Astrocyte of the spinal cord (primary cell): Measurements from ENCODE around the gene OR10A3.
"Not testable (repeated sequence)": the region's sequence is repeated elsewhere in the genome, so short reads cannot be mapped to it uniquely, and the experiment has no call there.

Experiments
- DNase-seq: peaks from one replicate; pipeline ENCODE4 v3.0.0; 2011; ENCODE audit warnings: low read depth, low spot score
- H3K4me3 ChIP-seq: 2 replicates; pipeline ENCODE4 v1.5.1; 2011; ENCODE audit warnings: low read depth, mild to moderate bottlenecking, low read length, moderate library complexity
- CTCF ChIP-seq: IDR thresholded peaks from 2 replicates; pipeline ENCODE4 v1.5.1; 2012; ENCODE audit warnings: low read depth, mild to moderate bottlenecking, low read length, inconsistent platforms
- in situ Hi-C: cut with HindIII; loops from 2 replicates; pipeline ENCODE4 v1.10.0; 2017; ENCODE audit warnings: low sequenced_read_pairs

The OR10A3 gene

GRCh38 chr11:7941608-7942007, at the start of gene OR10A3:
TSS of gene OR10A3 (minus strand) at chr11:7941708. CDS start at chr11:7939520, 2,188 bp downstream.
- in situ Hi-C loops: no loop called here
- H3K4me3 ChIP-seq: no peak within 1 kb of the TSS
- DNase-seq: no peak
- no peak for TF ChIP-seq CTCF

- peak overlapping the region; percentile 87 for H3K4me3 ChIP-seq
- in situ Hi-C loops, DNase-seq: not testable (repeated sequence)
Observed at GRCh38 chr11:7987560-7987883, 46.0 kb upstream of the OR10A3 start.

DNA sequence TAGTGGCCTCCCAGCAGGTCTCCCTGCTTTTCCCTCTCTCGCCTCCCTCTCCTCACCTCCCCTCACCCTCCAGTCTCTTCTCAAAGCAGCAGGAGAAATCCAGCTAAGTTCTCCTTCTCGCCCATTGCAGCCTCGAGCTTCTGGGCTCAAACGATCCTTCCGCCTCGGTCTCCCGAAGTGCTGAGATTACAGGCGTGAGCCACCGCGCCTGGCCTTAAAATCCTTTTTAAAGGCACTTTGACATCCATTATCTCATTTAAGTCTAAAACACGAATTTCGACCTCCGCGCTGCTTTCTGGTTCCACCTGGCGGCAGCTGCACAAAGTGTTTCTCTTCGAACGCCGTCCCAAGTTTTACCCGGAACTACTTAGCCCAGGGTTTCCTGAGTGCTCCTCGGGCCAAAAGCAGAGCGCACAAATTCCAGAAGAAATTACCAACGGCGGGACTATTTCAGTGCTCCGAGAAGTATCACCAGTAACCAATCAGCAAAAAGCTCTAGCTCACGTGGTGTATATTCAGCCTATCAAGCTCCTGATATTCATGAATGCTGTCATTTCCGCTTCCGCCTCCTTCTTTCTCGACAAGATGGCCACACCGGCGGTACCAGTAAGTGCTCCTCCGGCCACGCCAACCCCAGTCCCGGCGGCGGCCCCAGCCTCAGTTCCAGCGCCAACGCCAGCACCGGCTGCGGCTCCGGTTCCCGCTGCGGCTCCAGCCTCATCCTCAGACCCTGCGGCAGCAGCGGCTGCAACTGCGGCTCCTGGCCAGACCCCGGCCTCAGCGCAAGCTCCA, 45.5 kb upstream of the OR10A3 start, which contains the start of gene EIF3F:
EIF3F (plus strand) TSS at position 570 of the 792 bp plus-strand sequence; CDS start at position 586, 16 bp downstream.
- in situ Hi-C loops: no loop called here
- DNase-seq: peak; percentile 100
- TF ChIP-seq CTCF: peak; percentile 78
- peak within 1 kb of the TSS; percentile 87 for H3K4me3 ChIP-seq

DNA sequence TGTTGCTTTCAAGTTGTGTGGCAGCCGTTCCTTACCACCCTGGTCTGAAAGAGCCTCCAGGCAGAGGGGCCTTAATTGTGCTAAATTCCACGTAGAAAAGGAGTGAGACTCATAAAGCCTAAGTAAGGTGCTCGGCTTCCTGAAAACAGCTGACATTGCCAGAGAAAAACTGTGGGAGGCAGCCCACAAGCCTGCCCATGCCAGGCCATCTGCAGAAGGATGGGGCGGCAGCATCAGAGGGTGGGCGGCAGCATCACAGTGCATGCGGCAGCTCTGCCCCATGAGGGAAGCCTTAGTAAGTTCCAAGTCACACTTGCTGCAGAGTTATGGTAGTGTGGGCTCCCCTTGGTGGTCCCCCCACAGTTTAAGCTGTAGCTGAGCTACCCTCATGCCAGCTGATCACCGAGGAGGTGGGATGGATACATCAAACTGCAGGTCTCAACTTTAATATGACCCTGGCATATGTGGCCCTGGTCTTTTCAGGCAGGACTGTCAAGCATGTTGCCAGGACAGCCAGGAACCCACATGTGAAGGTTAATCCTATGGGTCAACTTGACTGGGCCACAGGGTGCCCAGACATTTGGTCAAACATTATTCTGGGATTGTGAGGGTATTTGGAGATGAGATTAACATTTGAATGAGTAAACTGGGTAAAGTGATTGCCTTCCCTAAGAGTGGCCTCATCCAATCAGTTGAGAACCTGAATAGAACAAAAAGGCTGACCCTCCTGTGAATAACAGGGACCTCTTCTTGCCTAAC, 42.5 kb upstream of the OR10A3 start:
- H3K4me3 ChIP-seq: no peak overlapping the region
- no peak for DNase-seq
- TF ChIP-seq CTCF: no peak
- in situ Hi-C loops: no loop called here

- in situ Hi-C loops: no loop called here
- no peak for TF ChIP-seq CTCF
- no peak for DNase-seq
- H3K4me3 ChIP-seq: no peak overlapping the region
Observed at GRCh38 chr11:7982582-7983119, 41.1 kb upstream of the OR10A3 start.

- in situ Hi-C loops: no loop called here
- no peak for TF ChIP-seq CTCF
- no peak overlapping the region for H3K4me3 ChIP-seq
- DNase-seq: no peak
Observed at GRCh38 chr11:7981619-7982157, 40.2 kb upstream of the OR10A3 start.
